H1 (cell line): ENCODE data around the gene PPARD.

Experiments
- GTF2F1 ChIP-seq: IDR thresholded peaks from 2 replicates; pipeline ENCODE4 v1.6.1; 2012; ENCODE audit warnings: low read depth, low read length, improper control_type of control experiment, borderline replicate concordance
- POLR2A ChIP-seq, 2 experiments: IDR thresholded peaks; 1 replicate in 1 of 2; 2 replicates in 1 of 2; pipeline ENCODE4 v1.6.1; 2011; ENCODE audit warnings: low read depth in 2 of 2, low read length in 2 of 2, mild to moderate bottlenecking in 2 of 2; ENCODE audit errors: control extremely low read depth in 1 of 2
- TAF1 ChIP-seq: IDR thresholded peaks from 2 replicates; pipeline ENCODE4 v1.6.1; 2011; ENCODE audit warnings: mild to moderate bottlenecking, low read depth, low read length
- TF ChIP-seq, protein P1 (sequence below): IDR thresholded peaks from 2 replicates; pipeline ENCODE4 v1.6.1; 2012; ENCODE audit warnings: inconsistent platforms
- TF ChIP-seq, protein P2 (sequence below), 3 experiments: IDR thresholded peaks; 1 replicate in 2 of 3; 2 replicates in 1 of 3; pipeline versions ENCODE4 v1.5.1 to v1.6.1; 2011; ENCODE audit warnings: low read length in 3 of 3, mild to moderate bottlenecking in 3 of 3, inconsistent platforms in 2 of 3, low read depth in 1 of 3, moderate library complexity in 1 of 3; ENCODE audit not compliant: insufficient read depth in 1 of 3; ENCODE audit errors: control extremely low read depth in 1 of 3

DNA sequence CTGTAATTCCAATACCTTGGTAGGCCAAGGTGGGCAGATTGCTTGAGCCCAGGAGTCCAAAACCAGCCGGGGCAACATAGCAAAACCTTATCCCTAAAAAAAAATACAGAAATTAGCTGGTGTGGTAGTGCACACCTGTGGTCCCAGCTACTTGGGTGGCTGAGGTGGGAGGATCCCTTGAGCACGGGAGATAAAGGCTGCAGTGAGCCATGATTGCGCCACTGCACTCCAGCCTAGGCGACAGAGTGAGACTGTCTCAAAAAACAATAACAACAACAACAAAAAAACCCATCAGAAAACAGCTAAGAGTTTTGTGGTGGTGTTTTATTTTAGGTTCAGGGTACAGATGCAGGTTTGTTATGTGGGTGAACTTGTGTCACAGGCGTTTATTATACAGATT lies 66.9 kb downstream of the PPARD start:
- TF ChIP-seq, protein P1, sequence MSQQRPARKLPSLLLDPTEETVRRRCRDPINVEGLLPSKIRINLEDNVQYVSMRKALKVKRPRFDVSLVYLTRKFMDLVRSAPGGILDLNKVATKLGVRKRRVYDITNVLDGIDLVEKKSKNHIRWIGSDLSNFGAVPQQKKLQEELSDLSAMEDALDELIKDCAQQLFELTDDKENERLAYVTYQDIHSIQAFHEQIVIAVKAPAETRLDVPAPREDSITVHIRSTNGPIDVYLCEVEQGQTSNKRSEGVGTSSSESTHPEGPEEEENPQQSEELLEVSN = no peak
- TF ChIP-seq, protein P2, sequence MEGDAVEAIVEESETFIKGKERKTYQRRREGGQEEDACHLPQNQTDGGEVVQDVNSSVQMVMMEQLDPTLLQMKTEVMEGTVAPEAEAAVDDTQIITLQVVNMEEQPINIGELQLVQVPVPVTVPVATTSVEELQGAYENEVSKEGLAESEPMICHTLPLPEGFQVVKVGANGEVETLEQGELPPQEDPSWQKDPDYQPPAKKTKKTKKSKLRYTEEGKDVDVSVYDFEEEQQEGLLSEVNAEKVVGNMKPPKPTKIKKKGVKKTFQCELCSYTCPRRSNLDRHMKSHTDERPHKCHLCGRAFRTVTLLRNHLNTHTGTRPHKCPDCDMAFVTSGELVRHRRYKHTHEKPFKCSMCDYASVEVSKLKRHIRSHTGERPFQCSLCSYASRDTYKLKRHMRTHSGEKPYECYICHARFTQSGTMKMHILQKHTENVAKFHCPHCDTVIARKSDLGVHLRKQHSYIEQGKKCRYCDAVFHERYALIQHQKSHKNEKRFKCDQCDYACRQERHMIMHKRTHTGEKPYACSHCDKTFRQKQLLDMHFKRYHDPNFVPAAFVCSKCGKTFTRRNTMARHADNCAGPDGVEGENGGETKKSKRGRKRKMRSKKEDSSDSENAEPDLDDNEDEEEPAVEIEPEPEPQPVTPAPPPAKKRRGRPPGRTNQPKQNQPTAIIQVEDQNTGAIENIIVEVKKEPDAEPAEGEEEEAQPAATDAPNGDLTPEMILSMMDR (IDR thresholded peaks at IDR 0.05; ENCODE audit: control extremely low read depth in 1 of 3, insufficient read depth in 1 of 3, low read depth in 1 of 3, low read length in 3 of 3) = no peak
- TF ChIP-seq TAF1 (no peak), GTF2F1 (no peak), POLR2A (IDR thresholded peaks at IDR 0.05; ENCODE audit: control extremely low read depth in 1 of 2, low read depth in 2 of 2, low read length in 2 of 2) (no peak)
